Measurements from ENCODE around the gene C1QL2.

Gene C1QL2

DNA sequence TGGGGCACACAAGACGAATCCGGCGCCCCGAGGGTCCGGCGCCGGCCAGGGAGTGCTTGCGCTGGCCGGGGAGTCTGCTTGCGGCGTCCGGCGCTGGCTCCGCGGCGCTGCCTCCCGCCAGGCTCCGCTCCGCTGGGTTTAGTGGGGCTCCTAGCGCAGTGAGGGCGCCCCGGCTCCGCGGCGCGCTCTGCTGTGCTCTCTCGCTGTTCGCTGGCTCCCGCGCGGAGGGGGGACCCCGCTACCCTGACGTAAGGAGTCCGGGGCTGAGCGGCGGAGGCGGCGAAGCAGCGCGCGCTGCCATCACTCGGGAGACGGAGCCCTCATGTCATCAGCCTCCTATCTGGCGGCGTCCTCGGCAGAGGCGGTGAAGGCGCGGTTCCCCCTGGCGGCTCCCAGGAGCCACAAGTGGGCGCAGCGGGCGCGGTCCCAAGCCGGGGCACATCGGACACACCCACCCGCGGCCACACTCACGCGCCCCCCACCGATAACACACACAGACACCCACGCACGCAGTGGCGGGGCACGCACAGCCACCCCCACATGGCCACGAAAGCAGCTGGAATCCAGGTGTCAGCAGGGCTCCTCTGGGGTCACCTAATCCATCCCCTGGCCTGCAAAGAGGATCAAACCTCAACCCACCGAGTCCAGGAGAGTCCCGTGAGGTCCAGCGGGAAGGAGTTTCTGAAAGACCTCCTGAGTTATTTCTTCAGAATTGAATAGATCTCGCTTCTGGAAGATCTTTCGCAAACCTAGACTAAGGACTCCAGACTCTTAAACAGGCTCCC is at the start of gene C1QL2:
TSS of gene C1QL2 (minus strand) at position 189 of the 785 bp plus-strand sequence. CDS start 482 bp downstream, outside the sequence.
- DNase-seq (ENCODE audit: low read depth) = no peak

DNA sequence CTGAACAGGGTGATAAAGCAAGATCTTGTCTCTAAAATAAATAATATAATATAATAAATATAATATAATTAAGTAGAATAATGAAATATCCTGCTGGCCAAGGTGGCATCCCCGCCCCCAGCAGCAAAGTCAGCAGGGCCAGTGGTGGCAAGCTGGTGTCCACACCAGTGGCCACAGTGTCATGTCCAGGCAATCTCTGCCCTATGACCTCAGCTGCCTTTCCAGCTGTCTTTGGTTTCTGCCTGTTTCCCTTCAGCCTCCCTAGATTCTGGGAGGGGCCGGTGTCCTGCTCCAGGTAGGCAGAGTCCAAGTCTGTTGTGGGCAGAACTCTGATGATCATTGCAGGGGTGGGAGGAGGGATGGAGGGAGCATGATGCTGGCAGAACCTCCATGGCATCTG is 48.9 kb upstream of the C1QL2 start:
- no peak for DNase-seq (ENCODE audit: low read depth)

DNA sequence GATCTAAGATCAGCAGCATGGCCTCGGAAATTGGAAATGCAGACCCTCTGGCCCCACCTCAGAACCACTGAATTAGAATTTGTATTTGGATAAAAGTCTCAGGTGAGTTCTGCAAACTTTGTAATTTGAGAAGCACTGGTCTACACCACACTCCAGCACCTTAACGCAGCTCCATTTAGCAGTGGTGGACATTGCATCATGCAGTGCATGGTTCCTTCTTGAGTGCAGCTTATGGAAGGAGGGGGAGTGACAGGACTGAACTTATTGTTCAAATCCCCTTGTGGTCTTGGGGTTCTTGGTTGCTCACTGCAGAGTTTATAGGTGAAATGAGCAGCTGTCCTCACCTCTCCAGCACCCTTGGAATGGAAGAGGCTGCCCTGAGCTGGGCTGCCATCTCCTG is 47.6 kb upstream of the C1QL2 start:
- no peak for DNase-seq (ENCODE audit: low read depth)

DNA sequence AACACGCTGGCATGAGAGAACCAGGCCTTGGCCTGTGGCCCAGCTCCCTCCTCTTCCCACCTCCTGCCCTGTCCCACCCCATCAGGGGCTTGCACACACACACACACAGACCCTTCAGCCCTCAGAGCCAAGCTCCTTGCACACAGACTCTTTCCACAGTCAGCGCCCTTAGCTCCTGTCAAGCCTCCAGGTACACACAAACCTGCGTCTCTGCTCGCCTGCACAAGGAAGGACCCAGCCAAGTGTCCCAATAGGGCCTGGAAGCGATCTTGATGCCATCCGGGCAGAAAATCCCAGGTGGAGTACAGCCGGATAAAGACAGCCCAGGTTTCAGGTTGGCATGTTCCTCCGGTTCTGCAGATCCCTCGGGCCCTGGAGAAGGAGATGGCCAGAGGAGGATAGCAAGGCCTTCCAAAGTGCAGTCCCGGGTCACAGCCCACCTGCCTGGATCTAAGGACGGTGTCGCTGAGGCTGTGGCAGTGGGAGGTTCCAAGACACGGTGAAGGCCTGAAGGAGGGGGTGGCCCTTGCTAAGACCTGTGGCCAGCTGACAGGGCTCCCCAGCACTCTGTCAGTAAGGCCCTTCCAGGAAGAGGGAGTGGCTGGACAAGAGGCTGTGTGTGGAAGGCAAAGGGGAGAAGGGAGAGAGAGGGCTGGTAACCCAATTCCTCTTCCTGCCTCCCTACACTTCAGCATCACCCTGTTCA is 46.6 kb upstream of the C1QL2 start:
- DNase-seq (ENCODE audit: low read depth) = no peak

DNA sequence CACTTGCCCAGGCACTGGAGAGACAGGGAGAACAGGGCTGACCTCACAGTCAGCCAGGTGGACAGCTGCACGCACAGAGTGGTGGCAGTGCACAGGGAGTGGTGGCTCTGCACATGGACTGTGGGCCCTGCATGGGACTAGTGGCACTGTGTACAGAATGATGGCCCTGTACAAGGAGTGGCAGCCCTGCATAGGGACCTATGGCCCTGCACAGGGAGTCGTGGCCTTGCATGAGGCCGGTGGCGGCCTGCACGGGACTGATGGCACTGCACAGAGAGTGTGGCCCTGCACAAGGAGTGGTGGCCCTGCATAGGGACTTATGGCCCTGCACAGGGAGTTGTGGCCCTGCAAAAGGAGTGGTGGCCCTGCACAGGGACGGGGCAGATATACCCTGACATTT is 46.0 kb upstream of the C1QL2 start:
- DNase-seq (ENCODE audit: low read depth) = no peak

DNA sequence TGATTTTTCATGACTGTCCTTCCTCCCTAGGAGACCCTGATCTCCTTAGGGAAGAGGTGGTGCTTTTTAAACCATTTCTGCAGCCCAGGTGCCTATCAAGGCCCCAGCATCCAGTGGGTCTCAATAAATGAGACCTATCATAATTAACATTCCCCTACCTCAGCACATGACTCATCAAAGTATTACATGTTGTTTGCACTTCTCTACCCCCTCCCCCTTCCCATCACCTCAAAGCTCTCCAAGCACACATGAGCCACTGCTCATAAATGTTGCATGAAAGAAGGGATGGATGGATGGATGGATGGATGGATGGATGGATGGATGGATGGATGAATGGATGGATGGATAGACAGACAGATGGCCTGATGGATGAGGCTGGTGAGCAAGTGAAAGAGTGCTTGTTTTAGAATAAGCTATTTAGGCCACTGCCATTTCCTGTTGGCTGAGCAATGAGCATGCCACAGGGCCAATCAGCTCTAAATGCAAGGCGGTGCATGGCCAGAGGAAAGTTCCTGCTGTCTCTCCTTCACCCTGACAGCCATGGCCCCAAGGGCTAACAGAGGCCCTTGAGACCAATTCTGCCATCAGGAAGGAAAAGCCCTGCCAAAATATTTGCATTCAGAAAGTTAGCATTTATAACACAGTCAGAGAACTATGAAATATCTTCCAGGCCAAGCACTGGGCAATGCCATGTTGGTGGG is 44.2 kb upstream of the C1QL2 start:
- no peak for DNase-seq (ENCODE audit: low read depth)

DNA sequence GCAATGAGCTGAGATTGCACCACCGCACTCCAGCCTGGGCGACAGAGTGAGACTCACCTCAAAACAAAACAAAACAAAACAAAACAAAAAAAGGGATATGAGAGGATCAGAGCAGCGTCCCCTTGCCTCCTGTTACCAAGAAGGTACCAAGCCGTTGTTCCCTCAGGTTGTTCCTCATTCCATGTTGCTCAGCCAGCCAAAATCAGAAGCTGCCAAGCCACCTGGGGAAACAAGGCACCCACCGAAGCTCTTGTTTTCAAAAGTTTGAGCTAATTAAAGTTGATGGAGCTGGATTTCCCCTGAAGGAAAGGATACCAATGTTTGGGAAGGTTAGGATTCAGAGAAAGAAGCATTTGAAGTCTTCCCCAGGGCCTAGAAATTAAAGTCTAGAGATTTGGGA is 43.3 kb upstream of the C1QL2 start:
- no peak for DNase-seq (ENCODE audit: low read depth)

DNA sequence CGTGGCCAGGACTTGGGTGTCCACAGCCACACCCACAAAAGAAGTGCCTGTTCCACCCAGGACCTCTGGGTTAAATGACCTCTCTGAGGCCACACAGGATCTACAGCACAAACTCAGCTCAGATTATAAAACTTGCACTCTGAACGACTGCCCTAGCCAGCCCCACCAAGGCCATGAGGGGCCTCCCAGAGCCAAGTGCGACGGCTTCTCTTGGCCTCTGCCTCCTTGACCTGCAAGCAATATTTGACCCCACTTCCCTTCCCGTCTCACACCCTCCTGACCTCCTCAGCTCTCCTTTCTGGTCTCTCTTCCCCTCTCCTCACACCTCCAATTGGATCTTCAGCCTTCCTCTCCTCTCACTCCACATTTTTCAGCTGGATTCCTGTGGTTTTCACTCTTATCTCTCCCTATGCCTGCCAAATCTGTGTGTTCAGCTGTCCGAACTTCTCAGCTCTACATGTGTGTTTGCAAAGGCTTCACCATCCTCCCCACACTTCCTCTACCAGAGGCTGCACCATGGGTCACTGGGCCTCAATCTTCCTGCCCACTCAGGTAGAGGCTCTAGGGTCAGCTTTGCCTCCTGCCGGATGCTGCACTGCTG is 39.8 kb upstream of the C1QL2 start:
- DNase-seq (ENCODE audit: low read depth) = no peak

DNA sequence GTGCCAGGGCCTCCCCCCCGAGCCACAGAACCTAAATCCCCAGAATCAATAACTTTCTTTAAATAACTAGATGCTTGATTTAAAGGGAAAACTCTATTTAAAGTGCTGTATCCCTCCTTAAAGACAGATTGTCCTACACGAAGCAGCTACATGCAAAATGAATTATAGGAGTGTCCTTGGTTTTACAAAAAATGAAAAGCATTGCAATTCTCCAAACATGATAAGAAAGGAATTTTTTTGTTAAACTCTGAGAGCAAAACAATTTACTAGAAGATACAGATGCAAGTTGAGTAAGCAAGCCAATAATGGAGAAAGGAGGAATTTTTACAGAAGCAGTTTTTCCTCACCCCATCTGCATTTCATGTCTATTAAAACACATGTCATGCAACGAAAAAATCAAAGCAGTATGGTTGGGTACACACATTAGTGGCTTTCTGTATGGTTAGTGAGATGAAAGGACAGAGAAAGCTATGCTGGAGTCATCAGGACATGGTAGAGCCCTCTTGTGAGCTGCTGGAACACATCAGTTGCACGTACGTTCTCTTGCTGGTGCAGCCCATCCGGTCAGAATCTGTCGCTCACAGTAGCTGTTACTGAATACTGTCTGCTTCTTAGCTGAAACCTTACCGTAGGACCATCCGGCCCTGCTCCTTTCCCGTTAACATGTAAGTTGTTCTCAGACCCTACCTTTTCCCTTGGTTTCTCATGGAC is 39.1 kb upstream of the C1QL2 start:
- no peak for DNase-seq (ENCODE audit: low read depth)

DNA sequence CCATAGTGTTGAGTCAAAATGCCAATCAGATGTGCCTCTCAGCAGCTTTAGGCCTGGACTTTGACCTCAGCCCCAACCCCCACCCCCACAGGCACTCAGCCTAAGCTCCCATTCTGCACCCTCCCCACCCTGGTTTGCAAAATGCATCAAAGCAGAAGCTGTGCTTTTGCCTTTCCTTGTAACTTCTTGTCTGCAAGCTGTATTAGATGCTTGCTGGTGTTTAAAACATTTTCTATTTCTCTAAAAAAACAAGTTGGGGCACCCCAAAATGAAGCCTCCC is 38.5 kb upstream of the C1QL2 start:
- no peak for DNase-seq (ENCODE audit: low read depth)

DNA sequence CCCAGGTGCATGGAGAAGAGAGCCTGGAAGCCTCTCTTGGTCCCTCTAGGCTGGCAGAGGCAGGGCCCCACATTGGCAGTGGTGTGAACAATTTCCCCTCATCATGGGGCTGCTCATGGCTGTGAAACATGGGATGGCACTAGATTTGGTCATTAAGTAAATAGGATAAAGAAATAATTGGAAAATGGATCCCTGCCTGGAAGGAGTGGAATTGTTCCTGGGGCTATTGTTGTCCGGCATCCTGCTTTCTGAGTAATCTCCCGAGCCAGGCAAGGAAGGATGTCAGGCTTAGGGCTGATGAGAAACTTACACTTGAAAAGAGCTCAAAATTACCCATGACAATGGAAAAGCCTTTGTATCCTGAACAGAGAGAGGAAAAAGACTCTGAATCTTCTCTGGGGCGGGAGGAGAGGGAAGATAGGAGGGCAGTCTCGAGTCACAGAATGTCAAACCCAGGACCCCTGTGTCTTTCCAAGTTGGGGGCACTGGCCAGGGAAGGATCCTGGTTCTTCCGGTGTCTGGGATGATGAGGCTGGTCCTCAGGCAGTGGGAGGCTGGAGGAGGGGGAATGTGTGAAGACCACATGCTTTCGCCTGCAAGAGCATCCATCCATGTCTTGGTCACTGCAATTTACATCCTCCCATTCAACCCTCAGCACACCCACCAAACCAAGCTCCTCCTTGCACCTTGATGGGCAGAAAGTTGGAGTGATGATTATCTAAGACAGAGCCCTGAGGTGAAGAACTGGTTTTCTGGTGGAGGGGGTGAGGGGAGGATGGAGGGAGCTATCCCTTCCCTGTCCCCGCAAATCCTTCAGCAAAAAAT is 38.0 kb upstream of the C1QL2 start:
- DNase-seq (ENCODE audit: low read depth) = no peak

DNA sequence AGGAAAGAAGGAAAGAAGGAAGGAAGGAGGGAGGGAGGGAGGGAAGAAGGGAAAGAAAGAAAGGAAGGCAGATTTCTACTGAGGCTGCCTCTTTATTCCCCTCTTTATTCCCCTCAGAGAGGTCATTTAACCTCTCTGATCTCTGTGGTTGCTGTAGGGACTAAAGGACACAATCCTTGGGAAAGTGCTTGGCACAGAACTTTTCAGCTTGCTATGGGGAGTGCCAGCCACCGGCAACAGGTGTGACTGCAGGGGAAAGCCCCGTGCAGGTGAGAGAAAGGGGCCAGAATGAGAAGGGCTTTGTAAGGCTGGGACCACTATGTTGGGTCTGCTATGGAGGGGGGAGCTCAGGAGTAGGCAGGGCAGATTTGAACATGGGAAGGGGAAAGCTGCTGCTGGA is 37.3 kb upstream of the C1QL2 start:
- DNase-seq (ENCODE audit: low read depth) = no peak

DNA sequence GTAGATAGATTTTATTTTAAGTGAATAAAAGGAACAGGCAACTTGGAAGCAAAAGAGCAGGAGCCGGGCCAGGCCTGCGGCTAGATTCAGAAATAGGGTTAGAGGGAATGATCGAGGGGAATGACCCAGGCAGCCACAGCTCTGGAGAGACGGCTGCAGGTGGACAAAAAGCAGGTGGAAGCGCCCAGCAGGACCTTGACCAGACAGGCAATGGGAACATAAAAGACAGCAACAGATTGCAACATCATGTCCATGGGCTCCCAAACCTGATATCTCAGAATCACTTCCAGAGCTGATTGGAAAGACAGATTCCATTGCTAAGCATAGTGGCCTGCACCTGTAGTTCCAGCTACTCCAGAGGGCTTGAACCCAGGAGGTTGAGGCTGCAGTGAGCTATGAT is 36.5 kb upstream of the C1QL2 start:
- no peak for DNase-seq (ENCODE audit: low read depth)

DNA sequence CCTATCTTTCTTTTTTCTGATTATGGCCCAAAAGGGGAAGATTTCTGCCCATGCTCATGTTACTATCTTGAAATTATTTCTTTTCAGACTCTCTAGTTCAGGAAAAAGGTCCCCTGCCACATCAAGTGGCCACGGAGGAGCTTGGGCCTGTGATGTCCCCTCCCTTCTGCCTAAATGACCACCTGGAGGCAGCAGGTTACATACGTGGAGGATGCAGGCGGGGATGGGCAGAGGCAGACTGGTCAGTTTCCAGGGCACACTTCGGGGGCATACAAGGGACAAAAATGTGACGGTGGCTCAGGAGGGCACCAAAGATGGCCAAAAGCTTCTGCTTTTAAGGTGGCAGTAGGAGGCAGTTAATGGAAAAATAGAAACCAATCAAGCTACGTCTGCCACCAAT is 34.3 kb upstream of the C1QL2 start:
- DNase-seq (ENCODE audit: low read depth) = no peak

DNA sequence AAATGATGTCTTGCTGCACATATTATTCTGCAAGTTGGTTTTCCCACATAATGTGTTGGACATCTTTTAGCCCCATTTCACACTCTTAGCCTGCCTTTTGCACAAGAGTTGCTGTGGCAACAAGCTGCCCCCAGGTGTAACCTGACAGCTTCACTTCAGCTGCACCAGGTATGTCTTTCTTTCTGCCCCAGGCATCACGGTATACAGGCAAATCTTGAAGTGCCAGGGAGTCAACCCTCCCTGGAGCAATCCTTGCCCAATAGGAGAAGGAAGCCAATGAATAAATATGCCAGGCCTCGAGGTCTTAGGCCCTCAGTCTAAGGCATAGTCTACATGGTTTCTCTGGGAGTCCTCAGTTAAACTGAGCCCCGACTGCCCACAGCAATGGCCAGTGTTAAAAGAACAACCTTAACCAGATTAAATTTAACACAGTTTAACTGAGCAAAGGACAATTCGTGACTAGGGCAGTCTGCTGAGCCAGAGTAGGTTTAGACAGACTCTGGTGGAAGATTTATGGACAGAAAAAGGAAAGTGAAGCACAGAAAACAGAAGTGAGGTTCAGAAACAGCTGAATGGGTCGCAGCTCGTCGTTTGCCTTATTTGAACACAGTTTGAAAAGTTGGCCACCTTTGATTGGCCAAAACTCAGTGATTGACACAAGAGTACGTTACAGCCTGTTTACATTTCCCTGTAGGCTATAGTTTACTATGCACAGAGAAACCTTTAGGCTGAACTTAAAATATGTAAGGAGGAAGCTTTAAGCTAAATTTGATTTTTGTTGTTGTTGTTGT is 32.0 kb upstream of the C1QL2 start:
- no peak for DNase-seq (ENCODE audit: low read depth)

DNA sequence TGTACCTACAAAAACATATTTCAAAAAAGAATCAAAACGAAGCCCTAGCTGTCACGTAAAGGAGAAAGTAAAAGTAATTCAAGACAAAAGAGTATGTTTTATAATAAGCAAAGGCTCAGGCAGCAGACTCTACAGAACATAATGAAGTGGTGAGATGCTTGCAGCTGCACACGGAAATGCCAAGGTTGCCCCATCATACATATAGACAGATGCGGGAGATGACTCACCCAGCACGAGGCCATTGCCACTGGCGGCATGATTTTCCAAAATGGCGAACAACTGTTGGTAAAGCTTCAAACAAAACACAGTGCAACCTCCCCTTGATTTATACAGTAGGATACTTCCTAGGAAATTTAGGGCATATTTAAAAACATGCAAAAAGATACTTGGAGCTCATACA is 26.0 kb upstream of the C1QL2 start:
- DNase-seq (ENCODE audit: low read depth) = no peak

DNA sequence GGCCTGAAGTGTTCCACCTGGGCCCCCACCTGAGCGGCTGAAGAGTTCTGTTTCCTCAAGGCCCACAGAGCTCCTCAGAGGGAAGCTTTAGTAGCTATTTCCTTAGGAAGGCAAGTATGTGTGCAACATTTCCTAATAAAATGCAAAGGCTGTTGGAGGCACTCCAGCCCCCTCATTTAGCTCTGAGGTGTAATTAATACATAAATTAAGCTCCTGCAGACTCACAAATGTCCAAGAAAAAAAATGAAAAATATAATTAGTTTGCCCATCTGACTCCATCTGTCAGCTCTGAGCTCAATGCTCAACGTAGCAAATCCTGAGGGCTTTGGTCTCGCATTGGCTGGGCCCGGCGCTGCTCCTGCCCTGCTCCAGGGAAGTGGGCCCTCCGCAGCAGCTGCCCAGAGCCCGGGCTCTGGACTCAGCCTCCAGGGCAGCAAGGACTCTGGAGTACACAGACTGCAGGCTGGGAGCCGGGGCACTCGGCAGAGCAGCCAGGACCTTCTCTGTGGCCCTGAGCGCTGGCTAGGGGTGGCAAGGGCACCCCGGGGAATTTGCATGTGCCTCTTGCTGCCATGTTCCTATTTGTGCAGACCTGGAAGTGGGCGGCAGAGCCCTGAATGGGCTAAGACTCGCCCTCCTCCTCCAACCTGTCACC is 23.4 kb upstream of the C1QL2 start:
- no peak for DNase-seq (ENCODE audit: low read depth)

DNA sequence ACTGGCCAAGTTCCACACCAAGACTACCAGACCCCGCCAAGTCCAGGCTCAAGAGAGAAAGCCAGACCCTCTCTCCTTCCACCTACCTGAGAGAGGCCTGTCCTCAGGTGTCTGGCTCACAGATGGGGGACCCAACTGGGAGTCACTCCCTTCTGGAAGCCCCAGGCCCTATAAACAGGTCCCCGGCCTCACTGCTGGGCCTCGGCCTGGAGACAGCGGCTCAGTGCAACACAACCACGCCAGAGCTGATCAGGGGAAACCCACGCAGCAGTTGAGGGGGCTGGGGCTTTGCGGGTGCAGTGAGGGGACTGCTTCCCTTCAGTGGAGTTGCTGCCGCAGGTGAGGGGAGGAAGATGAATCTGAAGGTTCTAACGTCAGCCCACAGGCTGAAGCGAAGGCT is 22.8 kb upstream of the C1QL2 start:
- DNase-seq (ENCODE audit: low read depth) = no peak

DNA sequence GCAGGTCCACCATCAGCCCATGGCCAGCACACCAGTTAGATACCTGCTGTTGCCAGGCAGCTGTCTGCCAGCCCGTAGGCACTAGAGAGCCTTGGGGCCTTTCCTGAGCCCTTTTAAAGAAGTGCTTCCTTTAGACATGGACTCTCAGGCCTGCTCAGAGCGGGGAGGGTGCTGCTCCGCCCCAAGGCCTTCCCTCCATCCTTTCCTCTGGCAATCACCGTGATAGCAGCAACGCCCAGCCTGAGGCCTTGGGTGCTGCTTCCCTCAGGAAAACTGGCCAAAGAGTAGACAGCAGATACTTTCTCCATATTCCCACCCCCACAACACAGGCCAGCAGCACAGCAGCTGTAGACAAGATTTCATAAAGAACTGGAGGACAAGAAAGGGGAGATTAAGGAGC is 22.3 kb upstream of the C1QL2 start:
- DNase-seq (ENCODE audit: low read depth) = no peak

DNA sequence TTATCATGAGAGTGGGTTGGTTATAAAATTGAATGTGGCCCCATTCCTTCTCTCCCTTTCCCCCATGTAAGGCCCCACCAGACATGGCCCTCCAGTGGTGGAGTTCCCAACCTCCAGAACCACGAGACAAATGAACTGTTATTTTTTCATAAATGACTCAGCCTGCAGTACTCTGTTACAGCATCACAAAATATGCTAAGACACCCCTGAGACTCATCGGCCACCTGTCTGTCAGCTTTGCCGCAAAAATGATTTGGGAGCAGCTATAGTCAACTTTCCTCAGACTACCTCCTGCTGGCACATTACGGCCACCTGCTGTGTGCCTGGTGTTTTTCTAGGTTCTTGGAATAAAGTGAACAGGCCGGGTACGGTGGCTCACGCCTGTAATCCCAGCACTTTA is 21.4 kb upstream of the C1QL2 start:
- DNase-seq (ENCODE audit: low read depth) = no peak

Measured in GM04503 (cell line).